H9 (cell line): ENCODE results near the gene APBB2. TPM values are rescaled to one million over a fixed set of nuclear protein-coding genes. Genes with fewer than 3 reads are reported as not detected.
"Not testable (repeated sequence)": the region's sequence is repeated elsewhere in the genome, so short reads cannot be mapped to it uniquely, and the experiment has no call there.

Experiments
- DNase-seq: peaks from one replicate; pipeline ENCODE4 v3.0.0-alpha.2; 2017
- H2AFZ ChIP-seq: one replicate; pipeline ENCODE4 v1.6.1; 2013; ENCODE audit warnings: mild to moderate bottlenecking, low read length, control low read depth, moderate library complexity
- H2AK5ac ChIP-seq: 2 replicates; pipeline ENCODE4 v1.6.1; 2013; ENCODE audit warnings: low read length, control low read depth, mixed read lengths; ENCODE audit not compliant: insufficient read length
- H2BK120ac ChIP-seq: one replicate; pipeline ENCODE4 v1.6.1; 2013; ENCODE audit warnings: low read depth, mild to moderate bottlenecking, low read length, control low read depth, inconsistent platforms; ENCODE audit not compliant: poor library complexity, severe bottlenecking
- H2BK12ac ChIP-seq: 2 replicates; pipeline ENCODE4 v1.6.1; 2013; ENCODE audit warnings: low read length, control low read depth, mixed read lengths, low read depth; ENCODE audit not compliant: insufficient read length
- H2BK15ac ChIP-seq: 2 replicates; pipeline ENCODE4 v1.6.1; 2013; ENCODE audit warnings: low read depth, low read length, control low read depth
- H2BK20ac ChIP-seq: one replicate; pipeline ENCODE4 v1.6.1; 2013; ENCODE audit warnings: low read depth, mild to moderate bottlenecking, low read length, control low read depth, inconsistent platforms; ENCODE audit not compliant: poor library complexity, severe bottlenecking
- H2BK5ac ChIP-seq: 2 replicates; pipeline ENCODE4 v1.6.1; 2013; ENCODE audit warnings: low read length, control low read depth, mixed read lengths; ENCODE audit not compliant: insufficient read length
- H3K14ac ChIP-seq: 2 replicates; pipeline ENCODE4 v1.6.1; 2013; ENCODE audit warnings: low read length, control low read depth; ENCODE audit not compliant: insufficient read depth
- H3K18ac ChIP-seq: 2 replicates; pipeline ENCODE4 v1.6.1; 2013; ENCODE audit warnings: low read depth, mild to moderate bottlenecking, mixed read lengths, low read length, control low read depth; ENCODE audit not compliant: insufficient read length
- H3K23ac ChIP-seq: 2 replicates; pipeline ENCODE4 v1.6.1; 2013; ENCODE audit warnings: low read length, control low read depth, mixed read lengths, low read depth; ENCODE audit not compliant: insufficient read length
- H3K23me2 ChIP-seq: 2 replicates; pipeline ENCODE4 v1.6.1; 2013; ENCODE audit warnings: low read depth, mild to moderate bottlenecking, mixed read lengths, low read length, control low read depth; ENCODE audit not compliant: insufficient read length, poor library complexity, severe bottlenecking
- H3K27ac ChIP-seq: 2 replicates; pipeline ENCODE4 v1.5.1; 2013; ENCODE audit warnings: low read length, control low read depth, mixed read lengths, low read depth; ENCODE audit not compliant: insufficient read length
- H3K27me3 ChIP-seq: 2 replicates; pipeline ENCODE4 v1.6.1; 2013; ENCODE audit warnings: low read length, control low read depth, inconsistent platforms; ENCODE audit not compliant: insufficient read depth
- H3K4ac ChIP-seq: 2 replicates; pipeline ENCODE4 v1.6.1; 2013; ENCODE audit warnings: low read depth, mild to moderate bottlenecking, control low read depth, inconsistent platforms, low read length, moderate library complexity
- H3K4me1 ChIP-seq: 2 replicates; pipeline ENCODE4 v1.6.1; 2013; ENCODE audit warnings: low read length, control low read depth, inconsistent platforms; ENCODE audit not compliant: insufficient read depth
- H3K4me2 ChIP-seq: 2 replicates; pipeline ENCODE4 v1.6.1; 2013; ENCODE audit warnings: low read length, control low read depth, mixed read lengths; ENCODE audit not compliant: insufficient read length, insufficient read depth
- H3K56ac ChIP-seq: 2 replicates; pipeline ENCODE4 v1.6.1; 2013; ENCODE audit warnings: low read depth, mild to moderate bottlenecking, mixed read lengths, low read length, control low read depth; ENCODE audit not compliant: insufficient read length
- H3K79me1 ChIP-seq: 2 replicates; pipeline ENCODE4 v1.6.1; 2013; ENCODE audit warnings: low read depth, mild to moderate bottlenecking, moderate library complexity, low read length, control low read depth, inconsistent platforms; ENCODE audit not compliant: insufficient read depth, poor library complexity, severe bottlenecking
- H3K79me2 ChIP-seq: 2 replicates; pipeline ENCODE4 v1.6.1; 2013; ENCODE audit warnings: low read length, control low read depth, inconsistent platforms; ENCODE audit not compliant: insufficient read depth
- H3K9ac ChIP-seq: 2 replicates; pipeline ENCODE4 v1.6.1; 2013; ENCODE audit warnings: low read length, control low read depth, mixed read lengths; ENCODE audit not compliant: insufficient read length; ENCODE audit errors: extremely low read depth
- H3K9me3 ChIP-seq: one replicate; pipeline ENCODE4 v1.6.1; 2013; ENCODE audit warnings: low read depth, low read length, inconsistent platforms; ENCODE audit not compliant: control insufficient read depth
- H3T11ph ChIP-seq: one replicate; pipeline ENCODE4 v1.6.1; 2013; ENCODE audit warnings: mild to moderate bottlenecking, low read length, control low read depth, inconsistent platforms
- H4K20me1 ChIP-seq: one replicate; pipeline ENCODE4 v1.6.1; 2013; ENCODE audit not compliant: control insufficient read depth, insufficient read length, insufficient read depth
- H4K5ac ChIP-seq: 2 replicates; pipeline ENCODE4 v1.6.1; 2013; ENCODE audit warnings: low read depth, mild to moderate bottlenecking, mixed read lengths, low read length, control low read depth; ENCODE audit not compliant: insufficient read length
- H4K8ac ChIP-seq: replicated peaks from 2 replicates; pipeline ENCODE4 v1.6.1; 2013; ENCODE audit warnings: low read length, control low read depth, mixed read lengths, low read depth; ENCODE audit not compliant: insufficient read length
- H4K91ac ChIP-seq: 2 replicates; pipeline ENCODE4 v1.6.1; 2013; ENCODE audit warnings: low read depth, mild to moderate bottlenecking, moderate library complexity, mixed read lengths, low read length, control low read depth; ENCODE audit not compliant: insufficient read length
- H3K27ac Mint-ChIP-seq, 3 experiments: 2 replicates in 2 of 3; 3 replicates in 1 of 3; pipeline ENCODE4 v1.8.0; 2020 to 2021; ENCODE audit warnings: mixed read lengths in 3 of 3, mild to moderate bottlenecking in 1 of 3, moderate library complexity in 1 of 3
- H3K27me3 Mint-ChIP-seq: 2 replicates; pipeline ENCODE4 v1.8.0; 2021; ENCODE audit warnings: low read depth, mild to moderate bottlenecking, moderate library complexity, mixed read lengths
- H3K36me3 Mint-ChIP-seq, 3 experiments: 2 replicates in 2 of 3; 3 replicates in 1 of 3; pipeline ENCODE4 v1.8.0; 2020 to 2021; ENCODE audit warnings: low read depth in 3 of 3, mixed read lengths in 3 of 3; ENCODE audit not compliant: insufficient read depth in 1 of 3
- H3K4me1 Mint-ChIP-seq, 2 experiments: 2 replicates each; pipeline ENCODE4 v1.8.0; 2020; ENCODE audit warnings: mixed read lengths in 2 of 2
- H3K4me3 Mint-ChIP-seq, 2 experiments: 2 replicates in 1 of 2; 3 replicates in 1 of 2; pipeline ENCODE4 v1.8.0; 2020 to 2021; ENCODE audit warnings: mild to moderate bottlenecking in 2 of 2, mixed read lengths in 2 of 2, moderate library complexity in 1 of 2
- H3K9me3 Mint-ChIP-seq, 2 experiments: 2 replicates in 1 of 2; 3 replicates in 1 of 2; pipeline ENCODE4 v1.8.0; 2020; ENCODE audit warnings: mild to moderate bottlenecking in 2 of 2, mixed read lengths in 2 of 2, moderate library complexity in 1 of 2
- WGBS: extraction: QIAGEN DNeasy Blood & Tissue Kit; methylation state at CpG from one replicate; pipeline ENCODE4 v1.1.7; 2013; ENCODE audit warnings: missing lambda C conversion rate, low lambda C conversion rate, mixed read lengths; ENCODE audit not compliant: insufficient read length; ENCODE audit errors: extremely low coverage; 5-methylcytosine and 5-hydroxymethylcytosine counted together
- total RNA-seq: library from RNA; stranded (reverse); gene quantifications from 2 replicates; pipeline ENCODE4 v1.2.1, GENCODE V29; 2021
- TF ChIP-seq, protein P1 (sequence below): fragments of 200-600 bp; sonication (generic); conservative IDR thresholded peaks from 3 replicates; pipeline ENCODE4 v1.8.0; 2021; ENCODE audit warnings: antibody characterized with exemption, mild to moderate bottlenecking

Gene APBB2
- total RNA-seq, 1 experiment from 2014 or later: 39.6 TPM

DNA sequence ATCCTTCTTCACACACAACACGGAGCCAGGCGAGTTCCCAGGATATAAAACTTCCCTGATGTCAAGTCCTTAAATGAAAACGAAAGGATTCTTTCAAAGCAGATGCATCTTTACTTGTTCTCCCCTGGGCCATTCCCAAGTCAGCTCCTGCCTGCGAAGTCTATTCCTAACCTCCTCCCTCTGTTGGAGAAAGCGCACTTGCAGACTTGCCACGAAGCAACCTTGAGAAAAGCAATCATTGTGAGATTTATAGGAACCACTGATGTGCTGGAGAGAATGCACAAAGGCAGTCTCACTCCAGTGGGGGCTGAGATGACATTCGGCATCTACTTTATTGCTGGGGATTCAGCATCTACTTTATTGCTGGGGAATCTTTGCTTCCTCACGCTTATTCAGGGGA, 308.9 kb downstream of the APBB2 start:
- Histone ChIP-seq H3K27ac (no peak overlapping the region), H4K5ac (no peak overlapping the region)
- H3K9me3 Mint-ChIP-seq: no peaks in the 10 kb centered on the region

DNA sequence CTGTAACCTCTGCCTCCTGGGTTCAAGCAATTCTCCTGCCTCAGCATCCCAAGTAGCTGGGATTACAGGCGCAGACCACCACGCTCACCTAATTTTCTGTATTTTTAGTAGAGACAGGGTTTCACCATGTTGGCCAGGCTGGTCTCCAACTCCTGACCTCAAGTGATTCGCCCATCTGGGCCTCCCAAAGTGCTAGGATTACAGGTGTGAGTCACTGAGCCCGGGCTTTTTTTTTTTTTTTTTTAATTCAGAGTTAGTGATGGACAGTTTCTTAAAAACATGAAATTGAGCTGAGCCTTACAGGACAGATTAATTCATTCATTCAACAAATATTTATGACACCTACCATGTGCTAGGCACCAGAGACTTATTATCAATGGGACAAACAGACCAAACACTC, 313.8 kb downstream of the APBB2 start:
- H3K4me1 Mint-ChIP-seq, H3K27ac ChIP-seq, H2AFZ ChIP-seq, H3K23me2 ChIP-seq, H3T11ph ChIP-seq, H3K9me3 Mint-ChIP-seq, H3K36me3 Mint-ChIP-seq, H3K4me3 Mint-ChIP-seq, H3K4ac ChIP-seq, H3K4me1 ChIP-seq, H3K23ac ChIP-seq, H3K56ac ChIP-seq, H2BK15ac ChIP-seq, H2BK5ac ChIP-seq, H3K79me1 ChIP-seq, H4K91ac ChIP-seq, H3K4me2 ChIP-seq, H3K14ac ChIP-seq, H3K27me3 Mint-ChIP-seq, H3K27me3 ChIP-seq, DNase-seq, H3K9me3 ChIP-seq, H3K79me2 ChIP-seq, H2BK12ac ChIP-seq, H2BK120ac ChIP-seq, H4K5ac ChIP-seq, H3K9ac ChIP-seq, H4K8ac ChIP-seq, H3K18ac ChIP-seq, H2BK20ac ChIP-seq, H4K20me1 ChIP-seq, H3K27ac Mint-ChIP-seq, H2AK5ac ChIP-seq: not testable (repeated sequence)
- no CpG with 5 or more reads among the region's 4 CpGs for WGBS

More for the DNA sequence above, 308.9 kb downstream of the APBB2 start:
- Histone ChIP-seq H3K18ac (no peak overlapping the region), H3K27me3 (no peaks in the 10 kb centered on the region), H3T11ph (no peak overlapping the region), H4K8ac (no peak overlapping the region), H3K14ac (no peak overlapping the region), H2BK120ac (no peak overlapping the region), H3K79me2 (no peaks in the 10 kb centered on the region), H2BK20ac (no peak overlapping the region), H3K9ac (no peak overlapping the region), H3K4ac (no peak overlapping the region), H3K79me1 (no peaks in the 10 kb centered on the region), H2BK15ac (no peak overlapping the region), H3K9me3 (no peaks in the 10 kb centered on the region), H3K23ac (no peak overlapping the region), H2AK5ac (no peak overlapping the region), H3K4me2 (no peak overlapping the region), H2AFZ (no peak overlapping the region), H4K20me1 (no peaks in the 10 kb centered on the region), H3K56ac (no peak overlapping the region), H2BK12ac (no peak overlapping the region), H3K4me1 (no peaks in the 10 kb centered on the region; the same call in 1 of the 2 replicates), H2BK5ac (no peak overlapping the region), H3K23me2 (no peaks in the 10 kb centered on the region), H4K91ac (no peak overlapping the region)
- H3K4me1 Mint-ChIP-seq: peaks cover 11 to 14% of the 10 kb centered on the region in 2 experiments
- WGBS: no CpG with 5 or more reads among the region's 8 CpGs
- no peaks in the 10 kb centered on the region for H3K36me3 Mint-ChIP-seq
- TF ChIP-seq, protein P1, sequence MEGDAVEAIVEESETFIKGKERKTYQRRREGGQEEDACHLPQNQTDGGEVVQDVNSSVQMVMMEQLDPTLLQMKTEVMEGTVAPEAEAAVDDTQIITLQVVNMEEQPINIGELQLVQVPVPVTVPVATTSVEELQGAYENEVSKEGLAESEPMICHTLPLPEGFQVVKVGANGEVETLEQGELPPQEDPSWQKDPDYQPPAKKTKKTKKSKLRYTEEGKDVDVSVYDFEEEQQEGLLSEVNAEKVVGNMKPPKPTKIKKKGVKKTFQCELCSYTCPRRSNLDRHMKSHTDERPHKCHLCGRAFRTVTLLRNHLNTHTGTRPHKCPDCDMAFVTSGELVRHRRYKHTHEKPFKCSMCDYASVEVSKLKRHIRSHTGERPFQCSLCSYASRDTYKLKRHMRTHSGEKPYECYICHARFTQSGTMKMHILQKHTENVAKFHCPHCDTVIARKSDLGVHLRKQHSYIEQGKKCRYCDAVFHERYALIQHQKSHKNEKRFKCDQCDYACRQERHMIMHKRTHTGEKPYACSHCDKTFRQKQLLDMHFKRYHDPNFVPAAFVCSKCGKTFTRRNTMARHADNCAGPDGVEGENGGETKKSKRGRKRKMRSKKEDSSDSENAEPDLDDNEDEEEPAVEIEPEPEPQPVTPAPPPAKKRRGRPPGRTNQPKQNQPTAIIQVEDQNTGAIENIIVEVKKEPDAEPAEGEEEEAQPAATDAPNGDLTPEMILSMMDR: no peak
- DNase-seq: no peak
- peak overlapping the region in 1 of 3 experiments; percentile 9; a peak in 1 of 7 replicates for H3K27ac Mint-ChIP-seq
- H3K4me3 Mint-ChIP-seq: no peak overlapping the region
- H3K27me3 Mint-ChIP-seq: no peaks in the 10 kb centered on the region
